ENCODE results near the gene GRID1.

GRCh38 chr10:85977642-85978041 lies 389.0 kb downstream of the GRID1 start:
- no peak for TF ChIP-seq CTCF (IDR thresholded peaks at IDR 0.05)
- TF ChIP-seq POLR2A (IDR thresholded peaks at IDR 0.05): no peak
